ENCODE measurements around the gene KRTAP10-6.
"Not testable (repeated sequence)": the region's sequence is repeated elsewhere in the genome, so short reads cannot be mapped to it uniquely, and the experiment has no call there.

KRTAP10-6 gene

DNA sequence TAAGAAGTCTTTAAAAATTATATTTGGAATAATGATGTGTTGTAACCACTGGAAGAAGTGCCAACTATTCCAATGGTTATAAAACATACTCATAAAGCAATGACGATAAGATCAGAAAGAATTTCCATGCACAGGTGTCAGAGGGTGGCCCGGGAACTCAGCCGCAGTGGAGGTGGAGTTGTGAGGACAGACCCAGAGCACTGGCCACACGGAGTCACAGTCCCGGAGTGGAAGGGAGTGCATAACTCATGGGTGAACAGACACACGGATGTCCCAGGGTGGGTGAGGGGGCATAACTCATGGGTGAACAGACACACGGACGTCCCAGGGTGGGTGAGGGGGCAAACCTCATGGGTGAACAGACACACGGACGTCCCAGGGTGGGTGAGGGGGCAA, 16.3 kb downstream of the KRTAP10-6 start:
- ChIA-PET CTCF (no interaction called here), POLR2A (no interaction called here)

DNA sequence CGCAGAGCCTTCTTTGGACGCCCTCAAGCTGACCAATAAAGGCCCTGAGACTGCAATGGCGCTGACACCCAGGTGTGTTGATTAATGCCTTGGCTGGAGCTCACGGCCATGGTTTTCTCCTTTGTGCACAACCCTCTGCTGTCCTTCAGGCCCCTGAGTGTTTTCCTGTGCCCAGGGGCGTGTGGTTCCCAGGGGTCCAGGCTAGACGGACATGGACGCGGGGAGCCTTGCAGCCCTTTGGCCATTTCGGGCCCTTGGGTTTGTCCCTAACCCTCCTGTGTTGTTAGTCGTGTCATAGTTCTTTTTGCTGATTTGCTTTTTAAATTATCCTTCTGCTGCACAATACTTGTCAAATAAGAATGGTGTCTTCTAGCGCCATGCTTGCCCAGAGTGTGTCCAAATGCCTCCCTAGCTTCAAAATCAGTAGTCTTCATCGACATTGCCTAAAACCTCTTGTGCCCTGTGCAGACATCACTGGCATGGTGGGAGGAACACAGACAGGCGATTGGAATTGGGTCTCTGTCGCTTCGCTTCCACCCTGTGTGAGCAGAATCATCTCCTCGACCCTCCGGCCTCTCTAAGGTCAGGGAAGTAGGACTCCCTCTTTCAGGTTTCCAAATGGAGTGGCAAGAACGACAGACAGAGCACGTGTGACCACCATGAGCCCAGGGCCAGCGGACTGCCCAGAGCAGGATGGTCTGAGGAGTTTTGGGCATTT, 16.8 kb downstream of the KRTAP10-6 start:
- CTCF ChIA-PET: no interaction called here
- no peak overlapping the region for H3K4me3 ChIP-seq (ENCODE audit: low read depth, low read length)
- TF ChIP-seq, protein P1, sequence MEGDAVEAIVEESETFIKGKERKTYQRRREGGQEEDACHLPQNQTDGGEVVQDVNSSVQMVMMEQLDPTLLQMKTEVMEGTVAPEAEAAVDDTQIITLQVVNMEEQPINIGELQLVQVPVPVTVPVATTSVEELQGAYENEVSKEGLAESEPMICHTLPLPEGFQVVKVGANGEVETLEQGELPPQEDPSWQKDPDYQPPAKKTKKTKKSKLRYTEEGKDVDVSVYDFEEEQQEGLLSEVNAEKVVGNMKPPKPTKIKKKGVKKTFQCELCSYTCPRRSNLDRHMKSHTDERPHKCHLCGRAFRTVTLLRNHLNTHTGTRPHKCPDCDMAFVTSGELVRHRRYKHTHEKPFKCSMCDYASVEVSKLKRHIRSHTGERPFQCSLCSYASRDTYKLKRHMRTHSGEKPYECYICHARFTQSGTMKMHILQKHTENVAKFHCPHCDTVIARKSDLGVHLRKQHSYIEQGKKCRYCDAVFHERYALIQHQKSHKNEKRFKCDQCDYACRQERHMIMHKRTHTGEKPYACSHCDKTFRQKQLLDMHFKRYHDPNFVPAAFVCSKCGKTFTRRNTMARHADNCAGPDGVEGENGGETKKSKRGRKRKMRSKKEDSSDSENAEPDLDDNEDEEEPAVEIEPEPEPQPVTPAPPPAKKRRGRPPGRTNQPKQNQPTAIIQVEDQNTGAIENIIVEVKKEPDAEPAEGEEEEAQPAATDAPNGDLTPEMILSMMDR (IDR thresholded peaks at IDR 0.05; ENCODE audit: insufficient read depth, low read length, missing control alignments): no peak
- no peak for DNase-seq (ENCODE audit: low read depth, low spot score)
- POLR2A ChIA-PET: no interaction called here

More for the DNA sequence above, 16.3 kb downstream of the KRTAP10-6 start:
- no peak for DNase-seq (ENCODE audit: low read depth, low spot score)
- TF ChIP-seq, protein P1 (IDR thresholded peaks at IDR 0.05; ENCODE audit: insufficient read depth, low read length, missing control alignments): no peak
- no peak overlapping the region for H3K4me3 ChIP-seq (ENCODE audit: low read depth, low read length)

DNA sequence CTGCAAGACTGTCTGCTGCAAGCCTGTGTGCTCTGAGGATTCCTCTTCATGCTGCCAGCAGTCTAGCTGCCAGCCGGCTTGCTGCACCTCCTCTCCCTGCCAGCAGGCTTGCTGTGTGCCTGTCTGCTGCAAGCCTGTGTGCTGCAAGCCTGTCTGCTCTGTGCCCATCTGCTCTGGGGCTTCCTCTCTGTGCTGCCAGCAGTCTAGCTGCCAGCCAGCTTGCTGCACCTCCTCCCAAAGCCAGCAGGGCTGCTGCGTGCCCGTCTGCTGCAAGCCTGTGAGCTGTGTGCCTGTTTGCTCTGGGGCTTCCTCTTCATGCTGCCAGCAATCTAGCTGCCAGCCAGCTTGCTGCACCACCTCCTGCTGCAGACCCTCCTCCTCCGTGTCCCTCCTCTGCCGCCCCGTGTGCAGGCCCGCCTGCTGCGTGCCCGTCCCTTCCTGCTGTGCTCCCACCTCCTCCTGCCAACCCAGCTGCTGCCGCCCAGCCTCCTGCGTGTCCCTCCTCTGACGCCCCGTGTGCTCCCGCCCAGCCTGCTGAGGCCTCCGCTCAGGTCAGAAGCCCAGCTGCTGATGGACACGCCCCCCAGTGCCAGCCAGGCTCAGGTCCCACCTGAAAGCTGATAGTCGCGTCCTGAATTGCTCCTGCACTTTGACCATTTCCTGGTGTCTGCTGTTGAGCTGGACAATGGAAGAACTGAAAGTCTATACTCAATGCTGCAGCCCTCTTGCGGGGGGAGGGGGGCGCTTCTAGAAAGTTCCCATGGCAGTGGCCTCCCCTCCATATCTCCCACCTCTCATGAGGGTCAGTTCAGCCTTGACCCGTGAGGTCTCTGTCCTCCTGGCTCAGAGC, 17.6 kb downstream of the KRTAP10-6 start:
- no peak for DNase-seq (ENCODE audit: low read depth, low spot score)
- CTCF ChIA-PET: no interaction called here

DNA sequence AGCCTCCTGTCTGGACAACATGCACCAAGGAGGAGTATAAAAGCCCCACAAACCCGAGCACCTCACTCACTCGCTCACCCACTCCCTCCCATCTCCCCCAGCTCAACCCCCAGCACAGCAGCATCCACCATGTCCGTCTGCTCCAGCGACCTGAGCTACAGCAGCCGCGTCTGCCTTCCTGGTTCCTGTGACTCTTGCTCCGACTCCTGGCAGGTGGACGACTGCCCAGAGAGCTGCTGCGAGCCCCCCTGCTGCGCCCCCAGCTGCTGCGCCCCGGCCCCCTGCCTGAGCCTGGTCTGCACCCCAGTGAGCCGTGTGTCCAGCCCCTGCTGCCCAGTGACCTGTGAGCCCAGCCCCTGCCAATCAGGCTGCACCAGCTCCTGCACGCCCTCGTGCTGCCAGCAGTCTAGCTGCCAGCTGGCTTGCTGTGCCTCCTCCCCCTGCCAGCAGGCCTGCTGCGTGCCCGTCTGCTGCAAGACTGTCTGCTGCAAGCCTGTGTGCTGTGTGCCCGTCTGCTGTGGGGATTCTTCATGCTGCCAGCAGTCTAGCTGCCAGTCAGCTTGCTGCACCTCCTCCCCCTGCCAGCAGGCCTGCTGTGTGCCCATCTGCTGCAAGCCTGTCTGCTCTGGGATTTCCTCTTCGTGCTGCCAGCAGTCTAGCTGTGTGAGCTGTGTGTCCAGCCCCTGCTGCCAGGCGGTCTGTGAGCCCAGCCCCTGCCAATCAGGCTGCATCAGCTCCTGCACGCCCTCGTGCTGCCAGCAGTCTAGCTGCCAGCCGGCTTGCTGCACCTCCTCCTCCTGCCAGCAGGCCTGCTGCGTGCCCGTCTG, 18.5 kb downstream of the KRTAP10-6 start, which contains the start of gene KRTAP10-4:
Gene KRTAP10-4 (plus strand): TSS at position 100 of the 827 bp plus-strand sequence. CDS start 30 bp downstream, at position 130.
- DNase-seq (ENCODE audit: low read depth, low spot score); H3K4me3 ChIP-seq (ENCODE audit: low read depth, low read length); CTCF ChIA-PET: not testable (repeated sequence)
- POLR2A ChIA-PET: interaction anchor here (0.7 kb wide), 1 partner anchor 19 kb away, joined by 3 read pairs; the partner anchor contains the start of gene KRTAP10-6

More for the DNA sequence above, 17.6 kb downstream of the KRTAP10-6 start:
- TF ChIP-seq, protein P1 (IDR thresholded peaks at IDR 0.05; ENCODE audit: insufficient read depth, low read length, missing control alignments): no peak
- H3K4me3 ChIP-seq (ENCODE audit: low read depth, low read length): no peak overlapping the region
- POLR2A ChIA-PET: no interaction called here

DNA sequence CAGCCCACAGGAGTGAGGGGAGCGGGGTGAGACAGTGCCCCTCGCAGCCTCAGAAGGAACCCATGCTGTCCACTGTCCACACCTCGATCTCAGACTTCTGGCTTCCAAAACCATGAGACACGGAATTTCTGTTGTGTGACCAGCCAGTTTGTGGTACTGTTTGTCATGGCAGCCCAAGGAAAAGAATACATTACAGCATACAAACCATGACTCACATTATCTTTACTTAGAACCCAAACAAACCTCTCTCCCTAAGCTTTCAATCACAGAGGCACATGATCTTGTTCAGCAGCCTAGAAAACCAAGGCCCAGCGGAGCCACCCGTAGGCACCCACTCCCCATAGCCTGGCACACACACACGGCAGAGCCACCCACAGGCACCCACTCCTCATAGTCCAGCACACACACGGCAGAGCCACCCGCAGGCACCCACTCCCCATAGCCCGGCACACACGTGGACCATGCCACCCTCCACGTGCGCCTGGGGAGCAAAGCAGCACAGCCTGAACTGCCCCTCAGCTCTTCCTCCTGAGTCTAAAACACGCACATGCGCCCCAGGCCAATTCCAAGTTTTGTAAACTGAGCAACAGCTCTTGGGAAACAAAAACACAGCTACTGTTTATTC, 19.2 kb downstream of the KRTAP10-6 start:
- CTCF ChIA-PET: no interaction called here
- DNase-seq (ENCODE audit: low read depth, low spot score): no peak
- POLR2A ChIA-PET: interaction anchor here (0.7 kb wide), 1 partner anchor 19 kb away, joined by 3 read pairs; the partner anchor contains the start of gene KRTAP10-6
- no peak overlapping the region for H3K4me3 ChIP-seq (ENCODE audit: low read depth, low read length)
- TF ChIP-seq, protein P1 (IDR thresholded peaks at IDR 0.05; ENCODE audit: insufficient read depth, low read length, missing control alignments): no peak

Data from AG04449 (cell line).